HEK293 (cell line): Measurements from ENCODE around the gene CAPN12.

Source experiments
- EGR2 ChIP-seq: fragments of 450-650 bp; formaldehyde crosslinking; IDR thresholded peaks from 2 replicates; pipeline ENCODE4 v1.5.1; 2016; ENCODE audit warnings: low read depth, missing biosample characterization, missing genetic modification characterization
- GFI1B ChIP-seq: fragments of 450-650 bp; formaldehyde crosslinking; IDR thresholded peaks from 2 replicates; pipeline ENCODE4 v1.5.1; 2016; ENCODE audit warnings: missing biosample characterization, missing genetic modification characterization
- GLI2 ChIP-seq: fragments of 450-650 bp; formaldehyde crosslinking; IDR thresholded peaks from 2 replicates; pipeline ENCODE4; 2017; ENCODE audit warnings: missing biosample characterization, missing genetic modification characterization, low read depth, borderline replicate concordance
- GLIS1 ChIP-seq: fragments of 450-650 bp; formaldehyde crosslinking; IDR thresholded peaks from 2 replicates; pipeline ENCODE4 v1.5.1; 2016; ENCODE audit warnings: missing biosample characterization, missing genetic modification characterization
- INSM2 ChIP-seq: fragments of 450-650 bp; formaldehyde crosslinking; IDR thresholded peaks from 2 replicates; pipeline ENCODE4 v1.5.1; 2016; ENCODE audit warnings: missing biosample characterization, missing genetic modification characterization
- KLF1 ChIP-seq: fragments of 450-650 bp; formaldehyde crosslinking; IDR thresholded peaks from 2 replicates; pipeline ENCODE4 v1.5.1; 2016; ENCODE audit warnings: missing biosample characterization, missing genetic modification characterization
- PBX3 ChIP-seq: sonication (generic); formaldehyde crosslinking; IDR thresholded peaks from 2 replicates; pipeline ENCODE4 v1.8.1; 2022; ENCODE audit warnings: mild to moderate bottlenecking, moderate library complexity, missing genetic modification reagents
- TSHZ1 ChIP-seq: fragments of 450-650 bp; formaldehyde crosslinking; IDR thresholded peaks from 2 replicates; pipeline ENCODE4 v1.5.1; 2016; ENCODE audit warnings: missing biosample characterization, missing genetic modification characterization, borderline replicate concordance
- ZBTB49 ChIP-seq: fragments of 450-650 bp; formaldehyde crosslinking; IDR thresholded peaks from 2 replicates; pipeline ENCODE4 v1.5.1; 2016; ENCODE audit warnings: missing biosample characterization, missing genetic modification characterization, low read depth
- ZFP69B ChIP-seq: fragments of 450-650 bp; formaldehyde crosslinking; IDR thresholded peaks from 2 replicates; pipeline ENCODE4 v1.5.1; 2016; ENCODE audit warnings: missing biosample characterization, missing genetic modification characterization
- ZNF121 ChIP-seq: fragments of 450-650 bp; formaldehyde crosslinking; IDR thresholded peaks from 2 replicates; pipeline ENCODE4 v1.5.1; 2016; ENCODE audit warnings: missing biosample characterization, missing genetic modification characterization
- ZNF174 ChIP-seq: fragments of 450-650 bp; formaldehyde crosslinking; IDR thresholded peaks from 2 replicates; pipeline ENCODE4 v1.5.0; 2017; ENCODE audit warnings: missing biosample characterization, mild to moderate bottlenecking, missing genetic modification characterization
- ZNF175 ChIP-seq: fragments of 450-650 bp; formaldehyde crosslinking; IDR thresholded peaks from 2 replicates; pipeline ENCODE4 v1.5.1; 2016; ENCODE audit warnings: missing biosample characterization, missing genetic modification characterization
- ZNF184 ChIP-seq: fragments of 450-650 bp; IDR thresholded peaks from 2 replicates; pipeline ENCODE4 v1.5.1; 2018; ENCODE audit warnings: missing biosample characterization, mild to moderate bottlenecking, missing genetic modification characterization
- ZNF2 ChIP-seq: fragments of 450-650 bp; formaldehyde crosslinking; IDR thresholded peaks from 2 replicates; pipeline ENCODE4 v1.5.1; 2016; ENCODE audit warnings: missing biosample characterization, missing genetic modification characterization
- ZNF239 ChIP-seq: fragments of 450-650 bp; formaldehyde crosslinking; IDR thresholded peaks from 2 replicates; pipeline ENCODE4 v1.5.1; 2016; ENCODE audit warnings: missing biosample characterization, missing genetic modification characterization
- ZNF302 ChIP-seq: fragments of 450-650 bp; formaldehyde crosslinking; IDR thresholded peaks from 2 replicates; pipeline ENCODE4 v1.5.1; 2016; ENCODE audit warnings: missing biosample characterization, missing genetic modification characterization, low read depth
- ZNF398 ChIP-seq: fragments of 450-650 bp; formaldehyde crosslinking; IDR thresholded peaks from 2 replicates; pipeline ENCODE4 v1.5.1; 2017; ENCODE audit warnings: missing biosample characterization, missing genetic modification characterization
- ZNF404 ChIP-seq: fragments of 450-650 bp; formaldehyde crosslinking; IDR thresholded peaks from 2 replicates; pipeline ENCODE4 v1.5.1; 2017; ENCODE audit warnings: missing biosample characterization, missing genetic modification characterization
- ZNF600 ChIP-seq: fragments of 450-650 bp; formaldehyde crosslinking; IDR thresholded peaks from 2 replicates; pipeline ENCODE4 v1.5.1; 2016; ENCODE audit warnings: missing biosample characterization, missing genetic modification characterization
- ZNF768 ChIP-seq: fragments of 450-650 bp; formaldehyde crosslinking; IDR thresholded peaks from 2 replicates; pipeline ENCODE4 v1.5.1; 2018; ENCODE audit warnings: missing biosample characterization, mild to moderate bottlenecking, missing genetic modification characterization
- ZSCAN30 ChIP-seq: fragments of 450-650 bp; IDR thresholded peaks from 2 replicates; pipeline ENCODE4 v1.5.1; 2018; ENCODE audit warnings: missing biosample characterization, mild to moderate bottlenecking, missing genetic modification characterization, moderate library complexity
- TF ChIP-seq, protein P1 (sequence below): fragments of 450-650 bp; formaldehyde crosslinking; IDR thresholded peaks from 2 replicates; pipeline ENCODE4 v1.5.1; 2016; ENCODE audit warnings: missing biosample characterization, missing genetic modification characterization
- TF ChIP-seq, protein P2 (sequence below): fragments of 450-650 bp; formaldehyde crosslinking; IDR thresholded peaks from 2 replicates; pipeline ENCODE4 v1.5.1; 2016; ENCODE audit warnings: missing biosample characterization, missing genetic modification characterization

The CAPN12 gene

DNA sequence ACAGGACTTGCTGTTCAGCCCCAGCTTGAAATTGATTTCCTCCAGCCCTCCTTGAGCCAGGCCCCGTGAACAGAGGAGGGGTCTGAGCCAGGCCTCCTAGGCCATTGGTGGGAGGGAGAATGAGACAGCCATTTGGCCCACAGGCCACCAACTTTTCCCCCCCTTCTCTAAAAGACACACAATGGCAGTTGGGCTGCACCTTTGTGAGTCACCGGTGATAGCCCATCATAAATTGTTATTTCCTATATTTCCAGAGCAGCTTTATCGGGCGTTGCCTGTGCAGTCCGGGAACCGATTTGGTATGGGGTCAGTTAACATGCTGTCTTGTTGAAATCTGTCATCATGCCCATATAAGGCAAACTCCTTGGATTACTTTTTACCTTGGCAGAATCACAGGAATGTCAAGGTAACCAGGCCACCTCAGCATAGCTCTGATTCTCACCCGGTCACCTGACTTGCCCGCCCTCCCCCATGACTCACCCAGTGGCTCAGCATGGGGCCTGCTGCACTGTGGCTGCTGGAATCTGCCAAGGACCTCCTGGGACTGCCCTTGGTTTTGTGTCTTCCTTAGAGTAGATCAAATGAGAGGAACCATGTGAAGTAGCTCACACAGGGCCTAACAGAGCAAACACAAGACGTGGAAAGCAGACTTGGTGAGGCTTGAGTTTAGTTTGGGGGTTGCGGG, 60.7 kb downstream of the CAPN12 start (continued):
- TF ChIP-seq, protein P1, sequence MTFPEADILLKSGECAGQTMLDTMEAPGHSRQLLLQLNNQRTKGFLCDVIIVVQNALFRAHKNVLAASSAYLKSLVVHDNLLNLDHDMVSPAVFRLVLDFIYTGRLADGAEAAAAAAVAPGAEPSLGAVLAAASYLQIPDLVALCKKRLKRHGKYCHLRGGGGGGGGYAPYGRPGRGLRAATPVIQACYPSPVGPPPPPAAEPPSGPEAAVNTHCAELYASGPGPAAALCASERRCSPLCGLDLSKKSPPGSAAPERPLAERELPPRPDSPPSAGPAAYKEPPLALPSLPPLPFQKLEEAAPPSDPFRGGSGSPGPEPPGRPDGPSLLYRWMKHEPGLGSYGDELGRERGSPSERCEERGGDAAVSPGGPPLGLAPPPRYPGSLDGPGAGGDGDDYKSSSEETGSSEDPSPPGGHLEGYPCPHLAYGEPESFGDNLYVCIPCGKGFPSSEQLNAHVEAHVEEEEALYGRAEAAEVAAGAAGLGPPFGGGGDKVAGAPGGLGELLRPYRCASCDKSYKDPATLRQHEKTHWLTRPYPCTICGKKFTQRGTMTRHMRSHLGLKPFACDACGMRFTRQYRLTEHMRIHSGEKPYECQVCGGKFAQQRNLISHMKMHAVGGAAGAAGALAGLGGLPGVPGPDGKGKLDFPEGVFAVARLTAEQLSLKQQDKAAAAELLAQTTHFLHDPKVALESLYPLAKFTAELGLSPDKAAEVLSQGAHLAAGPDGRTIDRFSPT = peak; percentile 81; the same call in 1 of the 2 replicates
- TF ChIP-seq PBX3 (CRISPR knock-in tag) (no peak), GLI2 (no peak), ZNF239 (tag by site-specific recombination) (no peak; the same call in 1 of the 2 replicates), GFI1B (tag by site-specific recombination) (peak; percentile 89), ZNF302 (tag by site-specific recombination) (no peak), ZBTB49 (tag by site-specific recombination) (no peak), GLIS1 (tag by site-specific recombination) (peak; percentile 100), ZNF184 (no peak; the same call in 1 of the 2 replicates), ZNF121 (tag by site-specific recombination) (no peak), TSHZ1 (tag by site-specific recombination) (no peak; the same call in 1 of the 2 replicates), ZNF768 (tag by site-specific recombination) (no peak), ZNF398 (tag by site-specific recombination) (peak; percentile 91), ZNF404 (tag by site-specific recombination) (no peak), ZNF600 (tag by site-specific recombination) (peak; percentile 91), ZFP69B (tag by site-specific recombination) (0 out of 2 replicates have a peak, but pooled peaks have one; percentile 26), ZNF2 (peak; percentile 94), EGR2 (tag by site-specific recombination) (no peak), ZNF174 (tag by site-specific recombination) (no peak), ZSCAN30 (tag by site-specific recombination) (peak; percentile 99), INSM2 (tag by site-specific recombination) (peak; percentile 99), KLF1 (tag by site-specific recombination) (peak; percentile 7; the same call in 1 of the 2 replicates), ZNF175 (tag by site-specific recombination) (no peak)
- TF ChIP-seq, protein P2, sequence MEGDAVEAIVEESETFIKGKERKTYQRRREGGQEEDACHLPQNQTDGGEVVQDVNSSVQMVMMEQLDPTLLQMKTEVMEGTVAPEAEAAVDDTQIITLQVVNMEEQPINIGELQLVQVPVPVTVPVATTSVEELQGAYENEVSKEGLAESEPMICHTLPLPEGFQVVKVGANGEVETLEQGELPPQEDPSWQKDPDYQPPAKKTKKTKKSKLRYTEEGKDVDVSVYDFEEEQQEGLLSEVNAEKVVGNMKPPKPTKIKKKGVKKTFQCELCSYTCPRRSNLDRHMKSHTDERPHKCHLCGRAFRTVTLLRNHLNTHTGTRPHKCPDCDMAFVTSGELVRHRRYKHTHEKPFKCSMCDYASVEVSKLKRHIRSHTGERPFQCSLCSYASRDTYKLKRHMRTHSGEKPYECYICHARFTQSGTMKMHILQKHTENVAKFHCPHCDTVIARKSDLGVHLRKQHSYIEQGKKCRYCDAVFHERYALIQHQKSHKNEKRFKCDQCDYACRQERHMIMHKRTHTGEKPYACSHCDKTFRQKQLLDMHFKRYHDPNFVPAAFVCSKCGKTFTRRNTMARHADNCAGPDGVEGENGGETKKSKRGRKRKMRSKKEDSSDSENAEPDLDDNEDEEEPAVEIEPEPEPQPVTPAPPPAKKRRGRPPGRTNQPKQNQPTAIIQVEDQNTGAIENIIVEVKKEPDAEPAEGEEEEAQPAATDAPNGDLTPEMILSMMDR (tag by site-specific recombination) = no peak
